GM13976 (cell line): ENCODE data around the gene DDX1.

Source experiments
- DNase-seq: peaks from one replicate; pipeline ENCODE4 v3.0.0; 2012; ENCODE audit warnings: low spot score
- CTCF ChIP-seq: IDR thresholded peaks from 2 replicates; pipeline ENCODE4 v1.5.1; 2012; ENCODE audit warnings: borderline replicate concordance, mild to moderate bottlenecking; ENCODE audit not compliant: insufficient read depth; ENCODE audit errors: extremely low read depth, missing control alignments, control extremely low read depth
- in situ Hi-C: fragments of 300-500 bp; cut with MboI; formaldehyde crosslinking; loops from one replicate; pipeline ENCODE4 v1.12.0; 2022; ENCODE audit warnings: low sequenced_read_pairs, mixed read lengths, inconsistent platforms; ENCODE audit not compliant: unreplicated experiment

Gene DDX1

GRCh38 chr2:15670981-15671380 is 79.3 kb downstream of the DDX1 start:
- no peak for DNase-seq
- no peak for TF ChIP-seq CTCF
- in situ Hi-C loops = no loop called here

- TF ChIP-seq CTCF = no peak
- no peak for DNase-seq
- in situ Hi-C loops = no loop called here
Observed at GRCh38 chr2:15671409-15671808, 79.7 kb downstream of the DDX1 start.

GRCh38 chr2:15671842-15672815 is 80.5 kb downstream of the DDX1 start:
- no peak for DNase-seq
- in situ Hi-C loops = no loop called here
- TF ChIP-seq CTCF = no peak

GRCh38 chr2:15672961-15673918 is 81.6 kb downstream of the DDX1 start:
- DNase-seq = no peak
- in situ Hi-C loops = no loop called here
- no peak for TF ChIP-seq CTCF

- no peak for TF ChIP-seq CTCF
- in situ Hi-C loops = no loop called here
- DNase-seq = no peak
Observed at GRCh38 chr2:15673919-15674636, 82.4 kb downstream of the DDX1 start.
